ENCODE measurements around the gene ARRDC3.
A peak's percentile ranks its signal among the peaks of the same experiment; 100 is the strongest.

ARRDC3 gene

GRCh38 chr5:91373600-91373999 is 9.5 kb downstream of the ARRDC3 start:
- H4K8ac ChIP-seq (ENCODE audit: low read length), result no peak overlapping the region
- no peak overlapping the region for H2BK120ac ChIP-seq (ENCODE audit: low read depth, low read length)
- H2BK15ac ChIP-seq (ENCODE audit: low read depth, poor library complexity, severe bottlenecking), result no peak overlapping the region
- no peak overlapping the region for H3K4ac ChIP-seq (ENCODE audit: low read depth in 1 of 2, low read length in 2 of 2)
- no peak overlapping the region for H2BK5ac ChIP-seq (ENCODE audit: low read depth, low read length, poor library complexity, severe bottlenecking)
- H3K9me3 ChIP-seq (ENCODE audit: control insufficient read depth, low read length), result no peaks in the 10 kb centered on the region
- peaks cover 3% of the 10 kb centered on the region for H3K79me1 ChIP-seq (replicated peaks; ENCODE audit: low read length, poor library complexity, severe bottlenecking)
- no peak overlapping the region for H4K91ac ChIP-seq (ENCODE audit: low read length)
- DNase-seq, result no peak
- H3K18ac ChIP-seq (ENCODE audit: low read depth in 1 of 2, low read length in 2 of 2), result no peak overlapping the region
- no peaks in the 10 kb centered on the region for H3K27me3 ChIP-seq (ENCODE audit: control insufficient read depth in 1 of 2, insufficient read depth in 1 of 2, low read length in 2 of 2)
- H3K4me1 ChIP-seq (ENCODE audit: control insufficient read depth, insufficient read depth, low read depth, low read length), result no peaks in the 10 kb centered on the region
- no peak overlapping the region for H3K23ac ChIP-seq (ENCODE audit: low read length in 2 of 2)
- H3K4me2 ChIP-seq (ENCODE audit: low read length, poor library complexity, severe bottlenecking), result no peak overlapping the region
- 100% methylated on average over 2 of the region's 5 CpGs for WGBS
- H3K36me3 ChIP-seq (ENCODE audit: control insufficient read depth in 1 of 2, insufficient read depth in 2 of 2, low read depth in 1 of 2, low read length in 2 of 2), result peaks cover 12 to 100% of the 10 kb centered on the region in 2 experiments
- peak overlapping the region; percentile 14 for H3K9ac ChIP-seq (ENCODE audit: low read length)
- H3K14ac ChIP-seq (ENCODE audit: low read length in 2 of 2), result no peak overlapping the region
- H3K4me3 ChIP-seq (ENCODE audit: insufficient read depth in 1 of 2, low read depth in 1 of 2, low read length in 2 of 2), result no peak overlapping the region
- no peak overlapping the region for H2BK12ac ChIP-seq (ENCODE audit: low read length in 2 of 2)
- H3K27ac ChIP-seq (ENCODE audit: low read length, poor library complexity, severe bottlenecking), result no peak overlapping the region
- H2AK5ac ChIP-seq (ENCODE audit: low read length, severe bottlenecking), result no peak overlapping the region
- no peak overlapping the region for H2AFZ ChIP-seq (ENCODE audit: low read depth, low read length)

GRCh38 chr5:91373006-91373405 is 10.1 kb downstream of the ARRDC3 start:
- no peak overlapping the region for H2BK15ac ChIP-seq (ENCODE audit: low read depth, poor library complexity, severe bottlenecking)
- no peak overlapping the region for H3K27ac ChIP-seq (ENCODE audit: low read length, poor library complexity, severe bottlenecking)
- no peak overlapping the region for H2BK5ac ChIP-seq (ENCODE audit: low read depth, low read length, poor library complexity, severe bottlenecking)
- no peak for DNase-seq
- peak overlapping the region; percentile 14 for H3K9ac ChIP-seq (ENCODE audit: low read length)
- peaks cover 15 to 100% of the 10 kb centered on the region in 2 experiments for H3K36me3 ChIP-seq (ENCODE audit: control insufficient read depth in 1 of 2, insufficient read depth in 2 of 2, low read depth in 1 of 2, low read length in 2 of 2)
- no peaks in the 10 kb centered on the region for H3K4me1 ChIP-seq (ENCODE audit: control insufficient read depth, insufficient read depth, low read depth, low read length)
- H3K14ac ChIP-seq (ENCODE audit: low read length in 2 of 2), result no peak overlapping the region
- H3K23ac ChIP-seq (ENCODE audit: low read length in 2 of 2), result no peak overlapping the region
- H3K4me2 ChIP-seq (ENCODE audit: low read length, poor library complexity, severe bottlenecking), result no peak overlapping the region
- WGBS, result no CpG with 5 or more reads among the region's 1 CpG
- H3K9me3 ChIP-seq (ENCODE audit: control insufficient read depth, low read length), result no peaks in the 10 kb centered on the region
- no peak overlapping the region for H2AFZ ChIP-seq (ENCODE audit: low read depth, low read length)
- H3K4ac ChIP-seq (ENCODE audit: low read depth in 1 of 2, low read length in 2 of 2), result no peak overlapping the region
- H3K27me3 ChIP-seq (ENCODE audit: control insufficient read depth in 1 of 2, insufficient read depth in 1 of 2, low read length in 2 of 2), result no peaks in the 10 kb centered on the region
- no peak overlapping the region for H4K91ac ChIP-seq (ENCODE audit: low read length)
- H3K18ac ChIP-seq (ENCODE audit: low read depth in 1 of 2, low read length in 2 of 2), result no peak overlapping the region
- H2BK12ac ChIP-seq (ENCODE audit: low read length in 2 of 2), result no peak overlapping the region
- H3K79me1 ChIP-seq (replicated peaks; ENCODE audit: low read length, poor library complexity, severe bottlenecking), result peaks cover 4% of the 10 kb centered on the region
- H3K4me3 ChIP-seq (ENCODE audit: insufficient read depth in 1 of 2, low read depth in 1 of 2, low read length in 2 of 2), result no peak overlapping the region
- H4K8ac ChIP-seq (ENCODE audit: low read length), result no peak overlapping the region
- H2AK5ac ChIP-seq (ENCODE audit: low read length, severe bottlenecking), result no peak overlapping the region
- no peak overlapping the region for H2BK120ac ChIP-seq (ENCODE audit: low read depth, low read length)

- Histone ChIP-seq H3K4ac (ENCODE audit: low read depth in 1 of 2, low read length in 2 of 2) (no peak overlapping the region), H3K23ac (ENCODE audit: low read length in 2 of 2) (no peak overlapping the region), H3K9me3 (ENCODE audit: control insufficient read depth, low read length) (no peaks in the 10 kb centered on the region), H3K36me3 (ENCODE audit: control insufficient read depth in 1 of 2, insufficient read depth in 2 of 2, low read depth in 1 of 2, low read length in 2 of 2) (peaks cover 13 to 73% of the 10 kb centered on the region in 2 experiments), H3K4me3 (ENCODE audit: insufficient read depth in 1 of 2, low read depth in 1 of 2, low read length in 2 of 2) (no peak overlapping the region), H2BK5ac (ENCODE audit: low read depth, low read length, poor library complexity, severe bottlenecking) (no peak overlapping the region), H3K4me2 (ENCODE audit: low read length, poor library complexity, severe bottlenecking) (no peak overlapping the region), H4K8ac (ENCODE audit: low read length) (no peak overlapping the region), H2AK5ac (ENCODE audit: low read length, severe bottlenecking) (no peak overlapping the region), H2BK15ac (ENCODE audit: low read depth, poor library complexity, severe bottlenecking) (no peak overlapping the region), H3K14ac (ENCODE audit: low read length in 2 of 2) (no peak overlapping the region), H4K91ac (ENCODE audit: low read length) (no peak overlapping the region), H3K79me1 (replicated peaks; ENCODE audit: low read length, poor library complexity, severe bottlenecking) (peaks cover 1% of the 10 kb centered on the region), H2BK120ac (ENCODE audit: low read depth, low read length) (no peak overlapping the region), H3K27me3 (ENCODE audit: control insufficient read depth in 1 of 2, insufficient read depth in 1 of 2, low read length in 2 of 2) (no peaks in the 10 kb centered on the region), H3K27ac (ENCODE audit: low read length, poor library complexity, severe bottlenecking) (no peak overlapping the region), H3K4me1 (ENCODE audit: control insufficient read depth, insufficient read depth, low read depth, low read length) (no peaks in the 10 kb centered on the region), H2BK12ac (ENCODE audit: low read length in 2 of 2) (no peak overlapping the region), H2AFZ (ENCODE audit: low read depth, low read length) (no peak overlapping the region), H3K9ac (ENCODE audit: low read length) (no peak overlapping the region), H3K18ac (ENCODE audit: low read depth in 1 of 2, low read length in 2 of 2) (no peak overlapping the region)
- no peak for DNase-seq
- WGBS, result no CpG with 5 or more reads among the region's 1 CpG
Measured at GRCh38 chr5:91369480-91369879, 13.6 kb downstream of the ARRDC3 start.

- no peak overlapping the region for H4K8ac ChIP-seq (ENCODE audit: low read length)
- H2BK15ac ChIP-seq (ENCODE audit: low read depth, poor library complexity, severe bottlenecking), result no peak overlapping the region
- H3K79me1 ChIP-seq (replicated peaks; ENCODE audit: low read length, poor library complexity, severe bottlenecking), result peaks cover 1% of the 10 kb centered on the region
- no peak overlapping the region for H3K4me3 ChIP-seq (ENCODE audit: insufficient read depth in 1 of 2, low read depth in 1 of 2, low read length in 2 of 2)
- no peak overlapping the region for H2AFZ ChIP-seq (ENCODE audit: low read depth, low read length)
- H3K18ac ChIP-seq (ENCODE audit: low read depth in 1 of 2, low read length in 2 of 2), result no peak overlapping the region
- H2BK5ac ChIP-seq (ENCODE audit: low read depth, low read length, poor library complexity, severe bottlenecking), result no peak overlapping the region
- no peak for DNase-seq
- no peak overlapping the region for H3K23ac ChIP-seq (ENCODE audit: low read length in 2 of 2)
- WGBS, result 98% methylated on average over 6 of the region's 8 CpGs
- H3K36me3 ChIP-seq (ENCODE audit: control insufficient read depth in 1 of 2, insufficient read depth in 2 of 2, low read depth in 1 of 2, low read length in 2 of 2), result peaks cover 9 to 59% of the 10 kb centered on the region in 2 experiments
- H3K9me3 ChIP-seq (ENCODE audit: control insufficient read depth, low read length), result no peaks in the 10 kb centered on the region
- H3K4ac ChIP-seq (ENCODE audit: low read depth in 1 of 2, low read length in 2 of 2), result no peak overlapping the region
- H3K27me3 ChIP-seq (ENCODE audit: control insufficient read depth in 1 of 2, insufficient read depth in 1 of 2, low read length in 2 of 2), result no peaks in the 10 kb centered on the region
- H2BK12ac ChIP-seq (ENCODE audit: low read length in 2 of 2), result no peak overlapping the region
- H3K9ac ChIP-seq (ENCODE audit: low read length), result no peak overlapping the region
- H4K91ac ChIP-seq (ENCODE audit: low read length), result no peak overlapping the region
- H3K4me1 ChIP-seq (ENCODE audit: control insufficient read depth, insufficient read depth, low read depth, low read length), result no peaks in the 10 kb centered on the region
- no peak overlapping the region for H3K14ac ChIP-seq (ENCODE audit: low read length in 2 of 2)
- no peak overlapping the region for H3K4me2 ChIP-seq (ENCODE audit: low read length, poor library complexity, severe bottlenecking)
- no peak overlapping the region for H2BK120ac ChIP-seq (ENCODE audit: low read depth, low read length)
- no peak overlapping the region for H2AK5ac ChIP-seq (ENCODE audit: low read length, severe bottlenecking)
- H3K27ac ChIP-seq (ENCODE audit: low read length, poor library complexity, severe bottlenecking), result peak overlapping the region; percentile 15
Measured at GRCh38 chr5:91367908-91368648, 15.0 kb downstream of the ARRDC3 start.

Data from mesenchymal stem cell (in vitro differentiated cells and primary cell).